ENCODE results near the gene GSTA2.
"Not testable (repeated sequence)": the region's sequence is repeated elsewhere in the genome, so short reads cannot be mapped to it uniquely, and the experiment has no call there.

GSTA2 gene

GRCh38 chr6:52779237-52779636 lies 16.0 kb upstream of the GSTA2 start:
- no peak overlapping the region for H3K9ac ChIP-seq (ENCODE audit: low read length)
- H2AFZ ChIP-seq (ENCODE audit: low read length) = no peak overlapping the region
- no peaks in the 10 kb centered on the region for H3F3A ChIP-seq (ENCODE audit: insufficient read depth, low read length)
- H3K27ac ChIP-seq (ENCODE audit: low read length) = no peak overlapping the region
- no peak overlapping the region for H3K4me3 ChIP-seq (ENCODE audit: low read length)
- H4K20me1 ChIP-seq (ENCODE audit: insufficient read depth, low read length) = no peaks in the 10 kb centered on the region
- no peaks in the 10 kb centered on the region for H3K4me1 ChIP-seq (ENCODE audit: low read length)
- no peaks in the 10 kb centered on the region for H3K9me2 ChIP-seq (replicated peaks; ENCODE audit: insufficient read depth, low read length)
- H3K27me3 ChIP-seq (replicated peaks; ENCODE audit: insufficient read depth, low read length) = no peaks in the 10 kb centered on the region
- no peak overlapping the region for H3K4me2 ChIP-seq (ENCODE audit: low read depth, low read length)
- TF ChIP-seq EZH2phosphoT487 (IDR thresholded peaks at IDR 0.05; ENCODE audit: low read length) (no peak), CTCF (IDR thresholded peaks at IDR 0.05; ENCODE audit: low read length) (no peak), EZH2 (optimal IDR thresholded peaks at IDR 0.05; ENCODE audit: low read depth, low read length) (no peak)
- H3K36me3 ChIP-seq (replicated peaks; ENCODE audit: insufficient read depth, low read length) = no peaks in the 10 kb centered on the region
- no peaks in the 10 kb centered on the region for H3K9me3 ChIP-seq (replicated peaks; ENCODE audit: insufficient read depth, low read length)
- no peaks in the 10 kb centered on the region for H3K79me2 ChIP-seq (ENCODE audit: low read length)
- no peak for DNase-seq

DNA sequence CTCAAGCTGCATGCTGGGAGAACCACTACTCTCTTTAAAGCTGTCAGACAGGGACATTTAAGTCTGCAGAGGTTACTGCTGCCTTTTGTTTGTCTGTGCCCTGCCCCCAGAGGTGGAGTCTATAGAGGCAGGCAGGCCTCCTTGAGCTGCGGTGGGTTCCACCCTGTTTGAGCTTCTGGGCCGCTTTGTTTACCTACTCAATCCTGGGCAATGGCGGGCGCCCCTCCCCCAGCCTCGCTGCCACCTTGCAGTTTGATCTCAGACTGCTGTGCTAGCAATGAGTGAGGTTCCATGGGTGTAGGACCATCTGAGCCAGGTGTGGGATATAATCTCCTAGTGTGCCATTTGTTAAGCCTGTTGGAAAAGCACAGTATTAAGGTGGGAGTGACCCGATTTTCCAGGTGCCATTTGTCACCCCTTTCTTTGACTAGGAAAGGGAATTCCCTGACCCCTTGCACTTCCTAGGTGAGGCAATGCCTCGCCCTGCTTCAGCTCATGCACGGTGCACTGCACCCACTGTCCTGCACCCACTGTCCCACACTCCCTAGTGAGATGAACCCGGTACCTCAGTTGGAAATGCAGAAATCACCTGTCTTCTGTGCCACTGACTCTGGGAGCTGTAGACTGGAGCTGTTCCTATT lies 13.6 kb upstream of the GSTA2 start:
- not testable (repeated sequence) for H3K79me2 ChIP-seq (ENCODE audit: low read length); H3F3A ChIP-seq (ENCODE audit: insufficient read depth, low read length); H3K4me2 ChIP-seq (ENCODE audit: low read depth, low read length); H3K27me3 ChIP-seq (replicated peaks; ENCODE audit: insufficient read depth, low read length); H3K9me3 ChIP-seq (replicated peaks; ENCODE audit: insufficient read depth, low read length); H3K9me2 ChIP-seq (replicated peaks; ENCODE audit: insufficient read depth, low read length); H3K27ac ChIP-seq (ENCODE audit: low read length); DNase-seq; H3K4me1 ChIP-seq (ENCODE audit: low read length); H4K20me1 ChIP-seq (ENCODE audit: insufficient read depth, low read length); H3K9ac ChIP-seq (ENCODE audit: low read length); H2AFZ ChIP-seq (ENCODE audit: low read length); H3K4me3 ChIP-seq (ENCODE audit: low read length); H3K36me3 ChIP-seq (replicated peaks; ENCODE audit: insufficient read depth, low read length)

GRCh38 chr6:52769399-52769798 lies 6.1 kb upstream of the GSTA2 start:
- H3K9me2 ChIP-seq (replicated peaks; ENCODE audit: insufficient read depth, low read length); H3K4me2 ChIP-seq (ENCODE audit: low read depth, low read length); H3K27me3 ChIP-seq (replicated peaks; ENCODE audit: insufficient read depth, low read length); H3K36me3 ChIP-seq (replicated peaks; ENCODE audit: insufficient read depth, low read length); DNase-seq; H3K9me3 ChIP-seq (replicated peaks; ENCODE audit: insufficient read depth, low read length); H3K4me1 ChIP-seq (ENCODE audit: low read length); H2AFZ ChIP-seq (ENCODE audit: low read length); H3K9ac ChIP-seq (ENCODE audit: low read length); H3F3A ChIP-seq (ENCODE audit: insufficient read depth, low read length); H3K27ac ChIP-seq (ENCODE audit: low read length); H4K20me1 ChIP-seq (ENCODE audit: insufficient read depth, low read length); H3K79me2 ChIP-seq (ENCODE audit: low read length); H3K4me3 ChIP-seq (ENCODE audit: low read length): not testable (repeated sequence)

DNA sequence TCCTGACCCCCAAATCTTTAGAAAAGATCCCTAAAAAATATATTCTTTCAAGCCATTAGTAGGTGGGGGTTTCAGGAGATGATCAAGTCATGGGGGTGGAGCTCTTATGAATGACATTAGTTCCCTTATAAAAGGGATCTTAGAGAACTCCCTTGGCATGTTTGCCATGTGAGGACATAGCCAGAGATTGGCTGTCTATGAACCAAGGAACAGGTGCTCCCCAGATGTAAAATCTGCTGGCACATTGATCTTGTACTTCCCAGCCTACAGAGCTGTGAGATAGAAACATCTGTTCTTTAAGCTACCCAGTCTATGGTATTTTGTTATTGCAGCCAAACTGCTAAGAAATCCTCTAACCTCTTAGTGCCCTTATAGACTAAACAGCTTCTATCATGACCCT lies 4.4 kb upstream of the GSTA2 start:
- not testable (repeated sequence) for H3K9me2 ChIP-seq (replicated peaks; ENCODE audit: insufficient read depth, low read length); H3F3A ChIP-seq (ENCODE audit: insufficient read depth, low read length)

DNA sequence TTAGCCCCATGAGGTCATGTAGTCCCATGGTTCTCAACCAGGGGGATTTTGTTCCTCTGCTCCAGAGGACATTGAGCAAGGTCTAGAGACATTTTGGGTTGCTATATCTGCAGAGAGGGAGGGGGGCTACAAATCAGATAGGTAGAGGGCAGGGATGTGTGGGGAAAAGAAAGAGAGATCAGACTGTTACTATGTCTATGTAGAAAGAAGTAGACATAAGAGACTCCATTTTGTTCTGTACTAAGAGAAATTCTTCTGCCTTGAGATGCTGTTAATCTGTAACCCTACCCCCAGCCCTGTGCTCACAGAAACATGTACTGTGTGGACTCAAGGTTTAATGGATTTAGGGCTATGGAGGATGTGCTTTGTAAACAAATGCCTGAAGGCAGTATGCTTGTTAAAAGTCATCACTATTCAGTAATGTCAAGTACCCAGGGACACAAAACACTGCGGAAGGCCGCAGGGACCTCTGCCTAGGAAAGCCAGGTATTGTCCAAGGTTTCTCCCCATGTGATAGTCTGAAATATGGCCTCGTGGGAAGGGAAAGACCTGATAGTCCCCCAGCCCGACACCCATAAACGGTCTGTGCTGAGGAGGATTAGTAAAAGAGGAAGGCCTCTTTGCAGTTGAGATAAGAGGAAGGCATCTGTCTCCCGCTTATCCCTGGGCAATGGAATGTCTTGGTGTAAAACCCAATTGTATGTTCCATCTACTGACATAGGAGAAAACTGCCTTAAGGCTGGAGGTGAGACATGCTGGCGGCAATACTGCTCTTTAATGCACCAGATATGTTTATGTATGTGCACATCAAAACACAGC lies 1.4 kb downstream of the GSTA2 start:
- not testable (repeated sequence) for H3K9me3 ChIP-seq (replicated peaks; ENCODE audit: insufficient read depth, low read length); H3K27ac ChIP-seq (ENCODE audit: low read length); H4K20me1 ChIP-seq (ENCODE audit: insufficient read depth, low read length); DNase-seq; H3K4me1 ChIP-seq (ENCODE audit: low read length); H3K36me3 ChIP-seq (replicated peaks; ENCODE audit: insufficient read depth, low read length); H3F3A ChIP-seq (ENCODE audit: insufficient read depth, low read length); H3K79me2 ChIP-seq (ENCODE audit: low read length); H3K4me3 ChIP-seq (ENCODE audit: low read length); H3K4me2 ChIP-seq (ENCODE audit: low read depth, low read length); H3K9me2 ChIP-seq (replicated peaks; ENCODE audit: insufficient read depth, low read length); H3K9ac ChIP-seq (ENCODE audit: low read length); H3K27me3 ChIP-seq (replicated peaks; ENCODE audit: insufficient read depth, low read length); H2AFZ ChIP-seq (ENCODE audit: low read length)

More for the DNA sequence above, 4.4 kb upstream of the GSTA2 start:
- not testable (repeated sequence) for H3K4me3 ChIP-seq (ENCODE audit: low read length); H3K9ac ChIP-seq (ENCODE audit: low read length); H2AFZ ChIP-seq (ENCODE audit: low read length); H3K79me2 ChIP-seq (ENCODE audit: low read length); H3K4me1 ChIP-seq (ENCODE audit: low read length); H3K9me3 ChIP-seq (replicated peaks; ENCODE audit: insufficient read depth, low read length); H3K4me2 ChIP-seq (ENCODE audit: low read depth, low read length); H4K20me1 ChIP-seq (ENCODE audit: insufficient read depth, low read length); H3K27me3 ChIP-seq (replicated peaks; ENCODE audit: insufficient read depth, low read length); H3K27ac ChIP-seq (ENCODE audit: low read length); H3K36me3 ChIP-seq (replicated peaks; ENCODE audit: insufficient read depth, low read length); DNase-seq

Measured in MM.1S (cell line).